MG63 (cell line): Measurements from ENCODE around the gene CPE. TPM values are rescaled to one million over a fixed set of nuclear protein-coding genes. Genes with fewer than 3 reads are reported as not detected.
A peak's percentile ranks its signal among the peaks of the same experiment; 100 is the strongest.
"Not testable (repeated sequence)": the region's sequence is repeated elsewhere in the genome, so short reads cannot be mapped to it uniquely, and the experiment has no call there.

ENCODE experiments used
- DNase-seq: peaks from one replicate; pipeline ENCODE4 v3.0.0-alpha.2; 2020
- H3K27me3 ChIP-seq: fragments of 250-450 bp; sonication (Bioruptor Pico); 2 replicates; pipeline ENCODE4 v1.5.1; 2020; ENCODE audit warnings: mild to moderate bottlenecking, moderate library complexity
- H3K36me3 ChIP-seq: fragments of 250-450 bp; sonication (Bioruptor Pico); 2 replicates; pipeline ENCODE4 v1.5.1; 2020; ENCODE audit warnings: mild to moderate bottlenecking, moderate library complexity
- H3K4me3 ChIP-seq: fragments of 250-450 bp; sonication (Bioruptor Pico); 2 replicates; pipeline ENCODE4 v1.5.1; 2020; ENCODE audit warnings: mild to moderate bottlenecking, moderate library complexity
- H3K9me3 ChIP-seq: fragments of 250-450 bp; sonication (Bioruptor Pico); 2 replicates; pipeline ENCODE4 v1.5.1; 2020; ENCODE audit warnings: mild to moderate bottlenecking, moderate library complexity
- total RNA-seq: library from RNA; depleted of rRNA; stranded (reverse); fragments of >200 nt; shearing (Covaris generic); gene quantifications from 2 replicates; pipeline ENCODE4 v1.2.3, GENCODE V29; 2014; ENCODE audit warnings: low replicate concordance

Gene CPE
- total RNA-seq, 1 experiment from 2014 or later: 17.1 TPM

DNA sequence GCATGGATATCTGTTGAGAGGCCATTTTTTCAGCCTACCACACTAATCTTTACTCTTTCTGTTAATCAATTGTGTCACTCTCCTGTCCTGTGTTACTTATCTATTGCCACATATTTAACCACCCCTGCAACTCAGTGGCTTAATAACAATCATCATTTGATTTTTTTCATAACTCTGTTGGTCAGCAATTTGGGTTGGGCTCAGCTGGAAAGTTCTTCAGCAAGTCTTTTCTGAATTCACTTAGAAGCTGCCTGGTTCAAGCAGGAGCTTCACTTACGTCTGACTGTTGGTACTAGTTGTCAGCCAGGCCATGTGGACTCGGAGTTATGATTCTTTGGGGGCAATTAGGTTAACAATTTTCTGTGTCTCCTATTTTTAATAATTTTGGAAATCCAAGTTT lies 50.1 kb downstream of the CPE start:
- no peak for DNase-seq
- H3K27me3 ChIP-seq: no peaks in the 10 kb centered on the region
- H3K4me3 ChIP-seq: no peak overlapping the region
- no peaks in the 10 kb centered on the region for H3K36me3 ChIP-seq
- H3K9me3 ChIP-seq: no peaks in the 10 kb centered on the region

DNA sequence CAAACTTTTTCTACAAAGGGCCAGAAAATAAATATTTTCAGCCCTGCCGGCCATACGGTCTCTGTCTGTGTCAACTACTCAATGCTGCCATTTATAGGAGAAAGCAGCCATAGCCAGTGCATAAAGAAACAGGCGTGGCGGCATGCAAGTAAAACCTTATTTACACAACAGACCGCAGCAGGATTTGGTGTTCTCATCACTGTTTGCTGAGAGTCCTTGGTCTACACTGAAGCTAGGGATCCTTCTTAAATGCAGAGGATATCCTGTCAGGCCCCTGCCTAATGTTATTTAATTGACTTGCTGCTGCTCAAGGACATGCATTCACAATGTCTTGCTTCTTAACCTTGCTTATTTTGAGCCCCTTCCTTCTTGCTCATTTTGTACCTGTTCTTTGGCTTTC lies 54.7 kb downstream of the CPE start:
- no peaks in the 10 kb centered on the region for H3K27me3 ChIP-seq
- no peak overlapping the region for H3K4me3 ChIP-seq
- no peaks in the 10 kb centered on the region for H3K36me3 ChIP-seq
- H3K9me3 ChIP-seq: no peaks in the 10 kb centered on the region
- DNase-seq: no peak

- H3K9me3 ChIP-seq: no peaks in the 10 kb centered on the region
- no peak overlapping the region for H3K4me3 ChIP-seq
- H3K36me3 ChIP-seq: no peaks in the 10 kb centered on the region
- DNase-seq: no peak
- no peaks in the 10 kb centered on the region for H3K27me3 ChIP-seq
These were observed 58.9 kb downstream of the CPE start for GRCh38 chr4:165437691-165438090.

DNA sequence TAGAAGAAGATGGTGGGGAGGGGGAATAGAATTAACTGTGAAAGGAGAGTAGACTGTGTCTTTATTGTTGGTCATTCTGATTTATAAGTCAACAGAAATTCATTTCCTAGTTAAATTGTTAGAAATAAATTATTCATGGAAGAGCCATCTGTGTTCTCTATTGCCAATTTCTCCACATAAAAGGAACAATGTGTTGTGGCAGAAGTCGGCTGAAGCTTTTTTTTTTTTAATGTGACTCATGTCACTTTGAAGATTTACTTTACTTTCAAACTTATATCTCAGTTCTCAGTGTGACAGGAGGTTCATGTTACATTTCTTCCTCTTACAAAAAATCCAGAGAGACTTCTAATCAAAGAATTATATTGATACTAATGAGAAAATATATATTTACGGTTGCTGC lies 60.5 kb downstream of the CPE start:
- DNase-seq: no peak
- Histone ChIP-seq H3K4me3 (no peak overlapping the region), H3K9me3 (no peaks in the 10 kb centered on the region), H3K36me3 (no peaks in the 10 kb centered on the region), H3K27me3 (no peaks in the 10 kb centered on the region)

DNA sequence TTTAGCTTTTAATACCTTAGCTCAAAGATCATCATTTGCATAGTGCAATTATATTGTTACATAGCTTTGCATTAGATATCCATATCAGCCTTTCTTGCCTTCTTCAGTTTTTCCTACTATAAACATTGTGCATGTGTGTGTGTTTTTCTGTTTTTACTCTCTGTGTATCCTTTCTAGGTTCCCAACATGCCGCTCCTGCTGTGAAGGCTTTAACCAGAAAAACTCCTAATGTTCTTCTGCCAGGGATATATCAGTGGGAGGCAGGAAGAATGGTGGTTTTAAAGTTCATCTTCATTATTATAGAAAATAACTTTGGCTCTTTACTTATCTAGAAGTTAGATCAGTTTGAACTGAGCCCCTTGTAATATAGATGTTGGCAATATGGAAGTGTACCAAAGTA lies 61.2 kb downstream of the CPE start:
- DNase-seq: no peak
- Histone ChIP-seq H3K9me3 (no peaks in the 10 kb centered on the region), H3K36me3 (no peaks in the 10 kb centered on the region), H3K4me3 (no peak overlapping the region), H3K27me3 (no peaks in the 10 kb centered on the region)

DNA sequence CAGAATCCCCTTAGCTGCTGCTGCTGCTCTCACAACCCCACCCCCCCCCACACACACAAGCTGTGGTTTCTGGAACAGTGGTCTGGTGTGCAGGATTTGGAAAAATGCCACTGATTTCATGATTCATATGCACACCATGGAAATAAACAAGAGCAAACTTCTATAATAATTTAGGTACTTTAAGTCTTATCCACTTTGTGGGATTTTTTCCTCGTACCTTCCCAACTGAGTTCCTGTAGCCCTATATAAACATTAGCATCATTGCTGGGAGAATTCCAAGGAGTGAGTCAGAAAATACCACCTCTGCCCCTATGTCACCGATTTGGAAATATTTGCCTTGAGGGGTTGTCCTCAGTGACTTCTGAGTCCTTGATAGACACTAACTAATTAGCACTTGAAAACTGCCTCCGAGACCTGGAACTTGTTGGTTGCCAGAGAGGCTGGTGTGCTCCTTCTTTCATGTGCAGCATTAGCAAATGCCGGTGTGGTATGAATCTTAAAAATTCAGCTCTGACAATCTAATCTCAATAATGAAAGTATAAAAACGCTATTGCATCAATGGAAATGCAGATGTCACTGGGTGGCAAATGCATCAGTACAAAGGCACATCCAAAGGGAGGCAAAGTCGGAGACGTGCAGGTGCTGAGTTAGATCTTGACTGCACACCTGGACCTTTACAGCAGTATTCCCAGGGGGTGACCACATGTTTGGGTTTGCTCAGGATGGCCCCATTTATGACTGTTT lies 61.8 kb downstream of the CPE start:
- H3K27me3 ChIP-seq: no peaks in the 10 kb centered on the region

DNA sequence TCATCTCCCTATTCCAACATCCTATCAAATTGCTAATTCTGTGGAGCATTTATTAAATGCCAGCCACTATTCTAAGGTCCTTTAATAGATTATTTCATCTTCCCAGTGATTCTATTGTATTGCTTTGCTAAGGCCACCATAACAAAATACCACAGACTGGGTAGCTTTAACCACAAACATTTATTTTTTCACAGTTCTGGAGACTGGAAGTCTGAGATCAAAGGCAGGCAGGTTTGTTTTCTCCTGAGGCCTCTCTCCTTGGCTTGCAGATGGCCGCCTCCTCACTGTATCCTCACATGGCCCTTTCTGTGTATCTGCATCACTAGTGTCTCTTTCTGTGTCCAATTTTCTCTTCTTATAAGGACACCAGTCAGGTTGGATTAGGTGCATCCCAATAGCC lies 64.5 kb downstream of the CPE start:
- no peak for DNase-seq
- Histone ChIP-seq H3K9me3 (no peaks in the 10 kb centered on the region), H3K36me3 (no peaks in the 10 kb centered on the region), H3K27me3 (no peaks in the 10 kb centered on the region), H3K4me3 (no peak overlapping the region)

More for the DNA sequence above, 61.8 kb downstream of the CPE start:
- Histone ChIP-seq H3K4me3 (no peak overlapping the region), H3K36me3 (no peaks in the 10 kb centered on the region), H3K9me3 (no peaks in the 10 kb centered on the region)
- peak; percentile 54 for DNase-seq

- H3K4me3 ChIP-seq: no peak overlapping the region
- DNase-seq: no peak
These were observed 69.9 kb downstream of the CPE start for GRCh38 chr4:165448700-165449099.

GRCh38 chr4:165449333-165449732 lies 70.5 kb downstream of the CPE start:
- DNase-seq: no peak
- no peak overlapping the region for H3K4me3 ChIP-seq
- no peaks in the 10 kb centered on the region for H3K27me3 ChIP-seq
- no peaks in the 10 kb centered on the region for H3K36me3 ChIP-seq
- H3K9me3 ChIP-seq: no peaks in the 10 kb centered on the region

More at GRCh38 chr4:165448700-165449099, 69.9 kb downstream of the CPE start:
- Histone ChIP-seq H3K36me3 (no peaks in the 10 kb centered on the region), H3K27me3 (no peaks in the 10 kb centered on the region), H3K9me3 (no peaks in the 10 kb centered on the region)

DNA sequence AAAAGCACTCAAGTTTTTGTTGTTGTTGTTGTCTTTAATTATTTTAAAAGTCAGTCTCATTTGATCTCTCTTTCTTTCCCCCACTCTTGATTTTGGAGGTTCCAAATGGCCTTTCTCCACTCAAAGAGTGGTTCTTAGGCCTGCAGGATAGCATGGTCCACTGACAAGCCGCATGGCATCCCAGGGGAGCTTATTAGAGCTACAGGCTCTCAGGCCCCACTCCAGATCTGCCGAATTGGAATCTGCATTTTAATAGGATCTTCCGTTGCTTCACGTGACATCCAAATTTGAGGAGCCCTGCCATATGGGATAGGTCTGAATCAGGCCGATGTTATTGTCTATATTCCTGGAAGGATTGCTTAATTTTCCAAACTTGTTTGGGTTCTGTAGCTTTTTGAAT lies 72.1 kb downstream of the CPE start:
- no peak overlapping the region for H3K4me3 ChIP-seq
- no peak for DNase-seq
- no peaks in the 10 kb centered on the region for H3K36me3 ChIP-seq
- no peaks in the 10 kb centered on the region for H3K27me3 ChIP-seq
- H3K9me3 ChIP-seq: no peaks in the 10 kb centered on the region

- not testable (repeated sequence) for H3K9me3 ChIP-seq, H3K36me3 ChIP-seq, H3K4me3 ChIP-seq, DNase-seq, H3K27me3 ChIP-seq
These were observed 74.3 kb downstream of the CPE start for GRCh38 chr4:165453140-165453539.

DNA sequence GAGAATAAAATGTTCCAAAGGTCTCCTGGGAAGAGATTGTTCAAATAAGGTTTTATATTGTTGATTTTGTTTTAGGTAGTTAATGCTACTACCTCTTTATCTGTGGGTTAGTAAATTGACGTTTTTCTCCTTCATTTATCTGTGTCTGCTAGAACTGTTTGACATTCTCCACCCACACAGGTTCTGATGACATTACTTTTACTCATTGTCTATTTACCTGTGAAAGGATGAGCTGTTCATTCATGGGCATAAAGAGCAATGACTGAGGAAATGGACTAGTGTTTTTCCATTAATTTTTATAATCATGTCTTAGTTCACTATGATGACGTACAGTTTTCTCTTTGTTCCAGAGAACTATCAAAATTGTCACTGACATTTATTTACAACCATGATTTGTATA lies 75.6 kb downstream of the CPE start:
- DNase-seq: no peak
- no peak overlapping the region for H3K4me3 ChIP-seq
- H3K27me3 ChIP-seq: no peaks in the 10 kb centered on the region
- H3K9me3 ChIP-seq: no peaks in the 10 kb centered on the region
- no peaks in the 10 kb centered on the region for H3K36me3 ChIP-seq

GRCh38 chr4:165457793-165458192 lies 79.0 kb downstream of the CPE start:
- Histone ChIP-seq H3K27me3 (no peaks in the 10 kb centered on the region), H3K4me3 (no peak overlapping the region), H3K36me3 (no peaks in the 10 kb centered on the region), H3K9me3 (no peaks in the 10 kb centered on the region)
- DNase-seq: no peak

DNA sequence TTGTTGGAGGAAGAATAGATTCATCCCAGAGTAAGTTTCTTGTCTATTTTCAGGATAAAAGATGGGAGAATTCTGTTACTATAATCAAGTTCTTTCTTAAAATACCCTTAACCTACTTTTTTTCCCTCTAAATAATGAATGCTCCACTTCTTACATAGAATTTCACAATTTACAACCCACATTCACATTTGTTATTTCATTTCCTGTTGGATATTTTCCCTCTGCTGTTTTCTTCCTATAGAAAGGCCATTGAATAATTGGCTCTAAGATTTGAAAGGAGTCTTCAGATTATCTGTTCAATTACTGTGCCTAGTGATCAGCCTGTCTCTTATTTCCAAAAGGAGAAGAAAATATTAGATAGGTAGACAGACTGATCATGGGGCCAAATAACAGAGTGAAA lies 79.7 kb downstream of the CPE start:
- no peak for DNase-seq
- no peaks in the 10 kb centered on the region for H3K27me3 ChIP-seq
- no peaks in the 10 kb centered on the region for H3K9me3 ChIP-seq
- no peaks in the 10 kb centered on the region for H3K36me3 ChIP-seq
- no peak overlapping the region for H3K4me3 ChIP-seq

- Histone ChIP-seq H3K4me3 (no peak overlapping the region), H3K36me3 (no peaks in the 10 kb centered on the region), H3K27me3 (no peaks in the 10 kb centered on the region), H3K9me3 (no peaks in the 10 kb centered on the region)
- DNase-seq: peak; percentile 80
These were observed 82.5 kb downstream of the CPE start for GRCh38 chr4:165461159-165461821.

DNA sequence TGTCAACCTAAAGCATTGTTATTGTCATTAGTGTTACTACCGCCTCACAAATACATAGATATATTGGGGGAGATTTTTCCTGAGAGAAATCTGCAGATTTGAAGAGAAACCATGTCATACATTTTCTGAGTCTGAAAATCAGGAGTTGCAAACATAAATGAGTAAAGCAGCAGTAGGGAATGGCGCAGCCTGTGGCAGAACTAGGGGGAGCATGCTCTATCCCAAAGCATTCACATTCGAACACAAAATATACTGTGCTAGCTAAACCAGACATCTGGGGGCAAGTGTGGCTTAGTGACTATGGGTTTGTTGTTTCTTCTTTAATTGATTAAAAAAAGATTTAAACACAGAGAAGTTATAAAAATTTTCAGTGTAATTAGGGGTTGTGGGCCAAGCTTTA lies 83.2 kb downstream of the CPE start:
- no peaks in the 10 kb centered on the region for H3K9me3 ChIP-seq
- no peak overlapping the region for H3K4me3 ChIP-seq
- H3K36me3 ChIP-seq: no peaks in the 10 kb centered on the region
- no peak for DNase-seq
- no peaks in the 10 kb centered on the region for H3K27me3 ChIP-seq

- Histone ChIP-seq H3K27me3 (no peaks in the 10 kb centered on the region), H3K9me3 (no peaks in the 10 kb centered on the region), H3K36me3 (no peaks in the 10 kb centered on the region), H3K4me3 (no peak overlapping the region)
- no peak for DNase-seq
These were observed 85.6 kb downstream of the CPE start for GRCh38 chr4:165464376-165464775.

- H3K27me3 ChIP-seq: no peaks in the 10 kb centered on the region
- H3K36me3 ChIP-seq: no peaks in the 10 kb centered on the region
- H3K4me3 ChIP-seq: no peak overlapping the region
- DNase-seq: no peak
- no peaks in the 10 kb centered on the region for H3K9me3 ChIP-seq
These were observed 86.1 kb downstream of the CPE start for GRCh38 chr4:165464813-165465381.
